VCaP (cell line): ENCODE data around the gene TMEM256.

Experiments used
- H3K27ac ChIP-seq: fragments of 450-650 bp; 2 replicates; pipeline ENCODE4 v1.5.1; 2017
- TF ChIP-seq, protein P1 (sequence below): fragments of 450-650 bp; conservative IDR thresholded peaks from 2 replicates; pipeline ENCODE4 v1.5.1; 2017; ENCODE audit warnings: mild to moderate bottlenecking, moderate library complexity

The TMEM256 gene

GRCh38 chr17:7427549-7427948, 23.7 kb upstream of the TMEM256 start:
- TF ChIP-seq, protein P1, sequence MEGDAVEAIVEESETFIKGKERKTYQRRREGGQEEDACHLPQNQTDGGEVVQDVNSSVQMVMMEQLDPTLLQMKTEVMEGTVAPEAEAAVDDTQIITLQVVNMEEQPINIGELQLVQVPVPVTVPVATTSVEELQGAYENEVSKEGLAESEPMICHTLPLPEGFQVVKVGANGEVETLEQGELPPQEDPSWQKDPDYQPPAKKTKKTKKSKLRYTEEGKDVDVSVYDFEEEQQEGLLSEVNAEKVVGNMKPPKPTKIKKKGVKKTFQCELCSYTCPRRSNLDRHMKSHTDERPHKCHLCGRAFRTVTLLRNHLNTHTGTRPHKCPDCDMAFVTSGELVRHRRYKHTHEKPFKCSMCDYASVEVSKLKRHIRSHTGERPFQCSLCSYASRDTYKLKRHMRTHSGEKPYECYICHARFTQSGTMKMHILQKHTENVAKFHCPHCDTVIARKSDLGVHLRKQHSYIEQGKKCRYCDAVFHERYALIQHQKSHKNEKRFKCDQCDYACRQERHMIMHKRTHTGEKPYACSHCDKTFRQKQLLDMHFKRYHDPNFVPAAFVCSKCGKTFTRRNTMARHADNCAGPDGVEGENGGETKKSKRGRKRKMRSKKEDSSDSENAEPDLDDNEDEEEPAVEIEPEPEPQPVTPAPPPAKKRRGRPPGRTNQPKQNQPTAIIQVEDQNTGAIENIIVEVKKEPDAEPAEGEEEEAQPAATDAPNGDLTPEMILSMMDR: no peak
- no peak overlapping the region for H3K27ac ChIP-seq

DNA sequence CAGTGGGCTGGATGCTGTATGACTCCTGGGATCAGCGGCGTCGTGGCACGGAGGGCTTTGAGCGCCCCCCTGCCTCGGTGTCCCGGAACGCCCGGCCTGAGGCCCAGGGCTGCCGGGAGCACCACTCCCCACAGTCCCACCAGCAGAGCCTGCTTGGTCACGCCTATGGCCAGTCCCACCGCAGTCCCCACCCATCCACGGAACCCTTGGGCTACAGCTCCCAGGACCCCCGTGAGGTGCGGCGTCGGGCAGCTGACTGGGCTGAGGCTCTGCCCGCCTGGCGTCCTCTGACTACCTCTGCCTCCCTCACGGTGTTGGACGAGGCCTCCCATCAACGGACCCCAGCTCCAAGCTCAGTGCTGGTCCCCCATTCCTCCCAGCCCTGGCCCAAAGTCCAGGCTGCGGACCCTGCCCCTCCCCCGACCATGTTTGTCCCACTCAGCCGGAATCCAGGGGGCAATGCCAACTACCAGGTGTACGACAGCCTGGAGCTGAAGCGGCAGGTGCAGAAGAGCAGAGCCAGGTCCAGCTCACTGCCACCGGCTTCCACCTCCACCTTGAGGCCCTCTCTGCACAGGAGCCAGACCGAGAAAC, 23.1 kb upstream of the TMEM256 start:
- no peak overlapping the region for H3K27ac ChIP-seq
- TF ChIP-seq, protein P1: no peak

DNA sequence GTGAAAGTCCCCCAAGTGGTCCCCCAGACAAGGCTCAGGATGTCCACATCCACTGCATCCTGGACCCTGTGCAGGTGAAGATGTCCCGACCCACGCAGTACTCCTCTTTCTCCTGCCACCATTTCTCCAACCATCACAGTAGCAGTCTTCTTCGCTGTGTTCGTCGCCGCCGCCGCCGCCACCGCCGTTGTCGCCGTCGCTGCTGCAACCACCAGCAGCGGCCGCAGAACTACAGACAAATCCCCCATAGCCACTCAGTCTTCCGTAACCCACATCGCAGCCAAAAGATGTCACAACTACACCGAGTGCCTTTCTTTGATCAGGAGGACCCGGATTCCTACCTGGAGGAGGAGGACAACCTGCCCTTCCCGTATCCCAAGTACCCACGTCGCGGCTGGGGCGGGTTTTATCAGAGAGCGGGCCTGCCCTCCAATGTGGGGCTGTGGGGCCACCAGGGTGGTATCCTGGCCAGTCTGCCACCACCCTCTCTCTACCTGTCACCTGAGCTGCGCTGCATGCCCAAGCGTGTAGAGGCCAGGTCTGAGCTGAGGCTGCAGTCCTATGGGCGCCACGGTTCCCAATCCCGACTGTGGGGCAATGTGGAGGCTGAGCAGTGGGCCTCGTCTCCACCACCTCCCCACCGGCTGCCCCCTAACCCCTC, 22.4 kb upstream of the TMEM256 start:
- H3K27ac ChIP-seq: no peak overlapping the region
- TF ChIP-seq, protein P1: no peak

DNA sequence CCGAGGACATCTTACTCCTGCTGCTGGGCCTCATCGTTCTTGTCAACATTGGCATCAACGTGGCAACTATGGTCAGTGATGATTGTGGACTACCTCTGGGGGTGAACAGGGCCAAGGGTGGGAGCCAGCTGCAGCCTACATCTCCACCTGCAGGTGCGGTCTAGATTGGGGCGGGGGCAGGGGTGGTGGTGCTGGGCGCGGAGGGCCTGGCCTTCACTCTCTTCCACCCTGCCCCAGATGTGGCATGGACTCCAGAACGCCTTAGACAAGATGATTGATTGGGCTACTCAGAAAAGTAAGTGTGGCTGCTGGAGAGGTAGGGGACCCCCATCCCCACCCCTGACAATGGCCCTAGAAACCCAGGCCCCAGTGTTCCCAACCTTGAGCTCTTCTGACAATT, 21.9 kb upstream of the TMEM256 start:
- H3K27ac ChIP-seq: no peak overlapping the region
- TF ChIP-seq, protein P1: no peak

DNA sequence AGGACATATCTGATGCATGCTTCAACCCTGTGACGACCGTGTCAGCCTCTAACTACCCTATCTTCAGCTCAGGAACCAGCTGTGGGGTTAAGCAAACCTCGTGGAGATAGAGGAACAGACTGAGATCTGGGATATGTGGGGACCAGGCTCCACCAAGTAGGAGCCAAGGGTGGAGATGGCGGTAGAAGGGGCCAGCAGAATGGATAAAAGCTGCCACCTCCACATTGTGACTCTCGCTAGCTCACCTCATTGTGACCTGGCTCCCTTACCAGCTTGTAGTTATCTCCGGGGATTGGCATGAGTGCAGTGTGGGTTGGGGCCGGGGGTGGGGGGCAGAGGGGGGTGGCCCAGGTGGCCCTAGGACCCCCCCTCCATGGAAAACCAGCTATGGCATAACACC, 21.4 kb upstream of the TMEM256 start, which contains the start of gene SPEM2:
Gene SPEM2, plus strand, starts transcription at position 301 of the 400 bp plus-strand sequence. Its CDS starts 73 bp downstream, at position 374.
- H3K27ac ChIP-seq: no peak within 1 kb of the TSS
- TF ChIP-seq, protein P1: no peak

- TF ChIP-seq, protein P1: no peak
- no peak overlapping the region for H3K27ac ChIP-seq
Observed at GRCh38 chr17:7423679-7424078, 19.8 kb upstream of the TMEM256 start.

DNA sequence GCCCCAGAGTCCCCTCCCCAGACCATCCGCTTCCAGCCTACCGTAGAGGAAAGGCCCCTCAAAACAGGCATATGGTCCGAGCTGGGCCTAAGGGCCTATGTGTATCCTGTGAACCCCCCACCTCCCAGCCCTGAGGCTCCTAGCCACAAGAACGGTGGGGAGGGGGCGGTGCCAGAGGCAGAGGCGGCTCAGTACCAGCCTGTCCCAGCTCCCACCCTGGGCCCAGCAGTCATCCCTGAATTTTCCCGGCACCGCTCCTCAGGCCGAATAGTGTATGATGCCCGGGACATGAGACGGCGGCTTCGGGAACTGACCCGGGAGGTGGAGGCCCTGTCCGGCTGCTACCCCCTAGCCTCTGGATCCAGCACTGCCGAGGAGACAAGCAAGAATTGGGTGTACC, 17.3 kb upstream of the TMEM256 start:
- TF ChIP-seq, protein P1: no peak
- H3K27ac ChIP-seq: no peak overlapping the region
